Endodermal cell (in vitro differentiated cells): ENCODE results near the gene SCAMP3. TPM values are rescaled to one million over a fixed set of nuclear protein-coding genes. Genes with fewer than 3 reads are reported as not detected.
"Not testable (repeated sequence)": the region's sequence is repeated elsewhere in the genome, so short reads cannot be mapped to it uniquely, and the experiment has no call there.

ENCODE experiments used
- DNase-seq: peaks from one replicate; pipeline ENCODE4 v3.0.0-alpha.2; 2017
- H3K27ac ChIP-seq: 2 replicates; pipeline ENCODE4 v1.5.1; 2013; ENCODE audit warnings: mild to moderate bottlenecking, low read depth, low read length, moderate library complexity
- H3K27me3 ChIP-seq: 2 replicates; pipeline ENCODE4 v1.6.1; 2013; ENCODE audit warnings: mild to moderate bottlenecking, low read length, moderate library complexity; ENCODE audit not compliant: insufficient read depth, control insufficient read depth, poor library complexity, severe bottlenecking
- H3K36me3 ChIP-seq: 2 replicates; pipeline ENCODE4 v1.7.0; 2013; ENCODE audit warnings: mild to moderate bottlenecking, low read length, moderate library complexity; ENCODE audit not compliant: control insufficient read depth, insufficient read depth
- H3K4me1 ChIP-seq: one replicate; pipeline ENCODE4 v1.7.0; 2013; ENCODE audit warnings: low read length; ENCODE audit not compliant: control insufficient read depth, insufficient read depth
- H3K4me3 ChIP-seq: 2 replicates; pipeline ENCODE4 v1.5.1; 2013; ENCODE audit warnings: mild to moderate bottlenecking, low read length, moderate library complexity
- H3K9ac ChIP-seq: 2 replicates; pipeline ENCODE4 v1.6.1; 2013; ENCODE audit warnings: mild to moderate bottlenecking, low read length, moderate library complexity; ENCODE audit not compliant: poor library complexity, severe bottlenecking; ENCODE audit errors: extremely low read depth
- H3K9me3 ChIP-seq: 2 replicates; pipeline ENCODE4 v1.6.1; 2013; ENCODE audit warnings: mild to moderate bottlenecking, low read length, moderate library complexity; ENCODE audit not compliant: control insufficient read depth
- H3K27ac Mint-ChIP-seq: 2 replicates; pipeline ENCODE4 v1.8.0; 2020; ENCODE audit warnings: mixed read lengths
- H3K27me3 Mint-ChIP-seq: 2 replicates; pipeline ENCODE4 v1.8.0; 2021; ENCODE audit warnings: mild to moderate bottlenecking, mixed read lengths; ENCODE audit not compliant: insufficient read depth
- H3K36me3 Mint-ChIP-seq: 2 replicates; pipeline ENCODE4 v1.8.0; 2020; ENCODE audit warnings: low read depth, mixed read lengths
- H3K4me1 Mint-ChIP-seq: 2 replicates; pipeline ENCODE4 v1.8.0; 2020; ENCODE audit warnings: mixed read lengths
- H3K4me3 Mint-ChIP-seq: 2 replicates; pipeline ENCODE4 v1.8.0; 2020; ENCODE audit warnings: mild to moderate bottlenecking, moderate library complexity, mixed read lengths
- H3K9me3 Mint-ChIP-seq: 2 replicates; pipeline ENCODE4 v1.8.0; 2020; ENCODE audit warnings: mild to moderate bottlenecking, mixed read lengths
- WGBS, 2 experiments: methylation state at CpG; one replicate each; pipeline versions ENCODE4 v1.1.5 to v1.1.7; 2013; ENCODE audit warnings: missing lambda C conversion rate in 2 of 2, mixed read lengths in 1 of 2; ENCODE audit not compliant: insufficient coverage in 1 of 2, insufficient read length in 1 of 2; 5-methylcytosine and 5-hydroxymethylcytosine counted together
- total RNA-seq, 2 donors: library from RNA; stranded (reverse); fragmentation: NEBNext Ultra II Directional in 1 of 2; extraction: Animal tissue kit (Norgen Biotek cat#: 25700) in 1 of 2; gene quantifications; 2 replicates in 1 of 2; 3 replicates in 1 of 2; pipeline ENCODE4 v1.2.1, GENCODE V29; 2021
- TF ChIP-seq, protein P1 (sequence below): fragments of 200-600 bp; sonication (generic); conservative IDR thresholded peaks from 2 replicates; pipeline ENCODE4 v1.5.0; 2021; ENCODE audit warnings: antibody characterized with exemption, mild to moderate bottlenecking

SCAMP3 gene
- total RNA-seq, 2 donors from 2014 or later, result 56.1 TPM

DNA sequence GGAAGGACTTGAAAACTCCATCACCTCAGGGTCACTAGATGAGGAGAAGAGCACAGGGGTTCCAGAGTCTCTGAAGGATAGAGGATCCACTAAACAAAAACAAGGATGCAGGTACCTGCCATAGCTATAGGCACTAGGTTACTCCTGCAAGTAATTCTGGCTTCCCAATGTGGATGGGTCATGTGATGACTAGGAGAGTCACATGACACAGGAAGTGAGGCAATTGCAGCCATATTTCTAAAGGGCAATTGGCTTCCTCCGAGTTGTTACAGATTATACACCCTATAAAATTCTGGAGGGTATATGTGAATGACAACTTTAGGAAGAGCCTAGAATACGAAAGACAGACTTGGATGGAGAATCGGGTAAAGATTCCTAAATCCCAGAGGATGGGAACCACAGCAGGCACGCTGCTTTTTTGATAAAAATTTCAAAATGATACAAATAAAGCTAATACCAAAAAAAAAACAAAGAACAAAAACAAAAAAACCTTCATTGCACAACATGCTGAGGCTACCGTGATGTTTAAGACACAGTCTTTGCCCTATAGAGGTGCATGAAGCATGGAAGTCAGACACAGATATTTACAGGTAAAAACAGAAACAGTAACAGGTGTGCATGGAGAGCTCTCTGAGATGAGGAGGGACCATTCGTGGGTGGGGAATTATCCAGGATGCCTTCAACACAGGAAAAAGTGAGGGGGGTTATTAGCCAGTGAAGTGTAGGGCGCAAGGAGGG lies 43.1 kb downstream of the SCAMP3 start:
- 69% methylated on average over 7 of the region's 7 CpGs; no CpG with 5 or more reads in 1 of the 2 experiments for WGBS, 2 experiments
- Histone ChIP-seq H3K36me3 (no peaks in the 10 kb centered on the region), H3K4me3 (peak overlapping the region; percentile 51), H3K9me3 (no peaks in the 10 kb centered on the region), H3K9ac (no peak overlapping the region), H3K27me3 (no peaks in the 10 kb centered on the region), H3K4me1 (no peaks in the 10 kb centered on the region), H3K27ac (no peak overlapping the region)
- peak; percentile 84 for DNase-seq
- TF ChIP-seq, protein P1, sequence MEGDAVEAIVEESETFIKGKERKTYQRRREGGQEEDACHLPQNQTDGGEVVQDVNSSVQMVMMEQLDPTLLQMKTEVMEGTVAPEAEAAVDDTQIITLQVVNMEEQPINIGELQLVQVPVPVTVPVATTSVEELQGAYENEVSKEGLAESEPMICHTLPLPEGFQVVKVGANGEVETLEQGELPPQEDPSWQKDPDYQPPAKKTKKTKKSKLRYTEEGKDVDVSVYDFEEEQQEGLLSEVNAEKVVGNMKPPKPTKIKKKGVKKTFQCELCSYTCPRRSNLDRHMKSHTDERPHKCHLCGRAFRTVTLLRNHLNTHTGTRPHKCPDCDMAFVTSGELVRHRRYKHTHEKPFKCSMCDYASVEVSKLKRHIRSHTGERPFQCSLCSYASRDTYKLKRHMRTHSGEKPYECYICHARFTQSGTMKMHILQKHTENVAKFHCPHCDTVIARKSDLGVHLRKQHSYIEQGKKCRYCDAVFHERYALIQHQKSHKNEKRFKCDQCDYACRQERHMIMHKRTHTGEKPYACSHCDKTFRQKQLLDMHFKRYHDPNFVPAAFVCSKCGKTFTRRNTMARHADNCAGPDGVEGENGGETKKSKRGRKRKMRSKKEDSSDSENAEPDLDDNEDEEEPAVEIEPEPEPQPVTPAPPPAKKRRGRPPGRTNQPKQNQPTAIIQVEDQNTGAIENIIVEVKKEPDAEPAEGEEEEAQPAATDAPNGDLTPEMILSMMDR, result no peak
- Mint-ChIP-seq H3K36me3 (peaks cover 5% of the 10 kb centered on the region), H3K9me3 (no peaks in the 10 kb centered on the region), H3K4me3 (peak overlapping the region; percentile 39), H3K4me1 (peaks cover 3% of the 10 kb centered on the region), H3K27ac (peak overlapping the region; percentile 83), H3K27me3 (no peaks in the 10 kb centered on the region)

DNA sequence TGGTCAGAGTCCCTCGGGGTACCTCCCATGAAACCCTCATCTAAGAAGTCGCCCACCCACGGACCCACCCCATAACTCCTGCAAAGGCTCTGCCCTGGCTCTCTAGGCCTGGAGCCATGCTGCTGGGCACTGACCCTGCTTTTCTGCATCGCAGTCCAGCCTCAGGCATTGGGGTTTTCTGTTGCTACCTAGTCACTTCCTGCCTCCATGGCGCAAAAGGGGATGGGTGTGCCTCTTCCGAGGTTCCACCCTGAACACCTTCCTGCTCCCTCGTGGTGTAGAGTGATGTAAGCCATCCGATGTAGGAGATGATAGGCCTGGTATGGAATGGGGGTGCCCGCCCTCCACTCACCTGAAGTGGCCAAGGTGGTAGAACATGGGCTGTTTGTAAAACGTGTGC lies 47.5 kb downstream of the SCAMP3 start:
- not testable (repeated sequence) for H3K27ac Mint-ChIP-seq

GRCh38 chr1:155212051-155212440 lies 50.1 kb downstream of the SCAMP3 start:
- not testable (repeated sequence) for H3K4me3 ChIP-seq, H3K4me1 ChIP-seq, H3K27me3 ChIP-seq, H3K27me3 Mint-ChIP-seq, H3K36me3 ChIP-seq, H3K9me3 ChIP-seq, H3K4me3 Mint-ChIP-seq, H3K9me3 Mint-ChIP-seq, H3K27ac ChIP-seq, H3K27ac Mint-ChIP-seq, H3K9ac ChIP-seq, H3K36me3 Mint-ChIP-seq, DNase-seq
- peaks cover 21% of the 10 kb centered on the region for H3K4me1 Mint-ChIP-seq
- 95% methylated on average over 5 of the region's 7 CpGs; no CpG with 5 or more reads in 1 of the 2 experiments for WGBS, 2 experiments

More for the DNA sequence above, 47.5 kb downstream of the SCAMP3 start:
- H3K27me3 ChIP-seq, H3K36me3 ChIP-seq, H3K4me3 ChIP-seq, H3K4me3 Mint-ChIP-seq, H3K9ac ChIP-seq, H3K27me3 Mint-ChIP-seq, H3K27ac ChIP-seq, H3K9me3 ChIP-seq, DNase-seq, H3K4me1 ChIP-seq, H3K36me3 Mint-ChIP-seq, H3K4me1 Mint-ChIP-seq, H3K9me3 Mint-ChIP-seq: not testable (repeated sequence)
- WGBS, 2 experiments, result 95% methylated on average over 3 of the region's 10 CpGs; no CpG with 5 or more reads in 1 of the 2 experiments

DNA sequence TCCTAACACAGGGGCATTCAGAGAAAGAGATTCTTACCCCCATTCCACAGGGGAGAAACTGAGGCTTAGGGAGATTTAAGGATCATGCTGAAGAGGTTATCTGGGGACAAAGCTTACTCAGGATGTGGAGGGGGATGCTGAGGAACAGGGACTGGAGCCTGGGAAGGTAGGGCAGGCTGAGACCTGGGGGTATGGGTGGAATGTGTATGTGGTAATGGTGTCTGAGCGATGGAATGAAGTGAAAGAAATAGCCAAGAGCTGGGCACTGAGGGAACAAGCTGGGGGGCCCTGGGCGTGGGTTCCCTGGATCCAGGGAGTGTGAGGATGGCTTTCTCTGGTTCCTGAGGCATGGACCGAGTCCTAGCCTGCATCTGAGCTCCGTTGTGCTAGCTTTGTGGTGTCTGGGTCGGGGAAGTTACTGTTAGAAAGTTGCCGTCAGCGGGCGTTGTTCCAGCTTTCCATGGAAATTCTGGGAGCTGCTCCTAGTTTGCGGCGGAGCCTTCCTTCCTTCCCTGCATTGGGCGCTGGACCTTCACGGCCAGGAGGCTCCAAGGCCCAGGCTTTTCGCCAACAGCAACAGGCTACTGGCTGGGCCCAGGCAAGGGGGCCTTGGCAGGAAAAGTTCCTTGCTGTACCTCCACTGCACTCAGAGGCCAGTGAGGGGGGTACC lies 50.6 kb downstream of the SCAMP3 start:
- not testable (repeated sequence) for DNase-seq, H3K9me3 ChIP-seq, H3K27me3 Mint-ChIP-seq, H3K27ac Mint-ChIP-seq, H3K36me3 ChIP-seq, H3K36me3 Mint-ChIP-seq, H3K9ac ChIP-seq, H3K27ac ChIP-seq, H3K27me3 ChIP-seq, H3K4me3 ChIP-seq, H3K4me3 Mint-ChIP-seq, H3K9me3 Mint-ChIP-seq, H3K4me1 ChIP-seq
- WGBS, 2 experiments, result 93 to 98% methylated on average over 7 to 13 of the region's 13 CpGs
- H3K4me1 Mint-ChIP-seq, result peaks cover 24% of the 10 kb centered on the region
